CD14-positive monocyte (primary cell): ENCODE measurements around the gene LYPD1. TPM values are rescaled to one million over a fixed set of nuclear protein-coding genes. Genes with fewer than 3 reads are reported as not detected.

Experiments
- DNase-seq, 3 donors: peaks; one replicate each; pipeline ENCODE4 v3.0.0-alpha.2; 2011 to 2022
- H2AFZ ChIP-seq: 2 replicates; pipeline ENCODE4 v1.6.0; 2012; ENCODE audit warnings: mild to moderate bottlenecking, low read depth, low read length, inconsistent platforms; ENCODE audit not compliant: insufficient read depth, poor library complexity, severe bottlenecking
- H3K27ac ChIP-seq, 2 donors: 1 replicate in 1 of 2; 2 replicates in 1 of 2; pipeline ENCODE4 v1.5.1; 2012 to 2013; ENCODE audit warnings: low read length in 2 of 2, control low read depth in 1 of 2, inconsistent platforms in 1 of 2, low read depth in 1 of 2, mild to moderate bottlenecking in 1 of 2
- H3K27me3 ChIP-seq, 2 donors: one replicate each; pipeline versions ENCODE4 v1.6.0 to v1.6.1; 2011 to 2013; ENCODE audit warnings: low read length in 2 of 2; ENCODE audit not compliant: control insufficient read depth in 2 of 2, insufficient read depth in 2 of 2
- H3K36me3 ChIP-seq, 2 donors: replicated peaks in 1 of 2; 1 replicate in 1 of 2; 2 replicates in 1 of 2; pipeline versions ENCODE4 v1.5.1 to v1.6.1; 2012 to 2013; ENCODE audit warnings: low read length in 2 of 2, control low read depth in 1 of 2, inconsistent platforms in 1 of 2, mild to moderate bottlenecking in 1 of 2; ENCODE audit not compliant: insufficient read depth in 2 of 2, control insufficient read depth in 1 of 2
- H3K4me1 ChIP-seq, 2 donors: 1 replicate in 1 of 2; 2 replicates in 1 of 2; pipeline versions ENCODE4 v1.5.1 to v1.6.1; 2012 to 2013; ENCODE audit warnings: low read length in 2 of 2, control low read depth in 1 of 2, inconsistent platforms in 1 of 2, mild to moderate bottlenecking in 1 of 2, moderate library complexity in 1 of 2; ENCODE audit not compliant: insufficient read depth in 2 of 2, control insufficient read depth in 1 of 2
- H3K4me2 ChIP-seq: replicated peaks from 2 replicates; pipeline ENCODE3; 2012; ENCODE audit warnings: low read length, moderate library complexity, mild to moderate bottlenecking; ENCODE audit not compliant: poor library complexity, severe bottlenecking; ENCODE audit errors: extremely low read depth
- H3K4me3 ChIP-seq, 3 experiments: fragments of 200-600 bp in 1 of 3; sonication (generic) in 1 of 3; replicated peaks in 1 of 3; 1 replicate in 2 of 3; 2 replicates in 1 of 3; pipeline ENCODE4 v1.5.1; 2011 to 2013; ENCODE audit warnings: low read length in 3 of 3, mild to moderate bottlenecking in 3 of 3, control low read depth in 2 of 3, low read depth in 2 of 3, inconsistent platforms in 1 of 3, moderate library complexity in 1 of 3
- H3K79me2 ChIP-seq: 2 replicates; pipeline ENCODE4 v1.6.0; 2012; ENCODE audit warnings: mild to moderate bottlenecking, control low read depth, inconsistent platforms, low read length, moderate library complexity; ENCODE audit not compliant: insufficient read depth
- H3K9ac ChIP-seq: 2 replicates; pipeline ENCODE4 v1.6.0; 2017; ENCODE audit warnings: low read length, mild to moderate bottlenecking; ENCODE audit not compliant: insufficient read depth, poor library complexity, severe bottlenecking
- H3K9me3 ChIP-seq, 2 donors: replicated peaks in 1 of 2; 1 replicate in 1 of 2; 2 replicates in 1 of 2; pipeline versions ENCODE4 v1.5.1 to v1.6.1; 2012 to 2013; ENCODE audit warnings: low read length in 2 of 2, control low read depth in 1 of 2; ENCODE audit not compliant: control insufficient read depth in 1 of 2, insufficient read depth in 1 of 2
- H4K20me1 ChIP-seq: 2 replicates; pipeline ENCODE4 v1.6.0; 2012; ENCODE audit warnings: mild to moderate bottlenecking, low read length, control low read depth, moderate library complexity; ENCODE audit not compliant: insufficient read depth
- H3K27ac Mint-ChIP-seq, 7 donors: one replicate each; pipeline ENCODE4 v1.8.0; 2020; ENCODE audit warnings: mild to moderate bottlenecking in 7 of 7, mixed read lengths in 7 of 7, moderate library complexity in 6 of 7, inconsistent platforms in 2 of 7
- H3K27me3 Mint-ChIP-seq, 3 donors: one replicate each; pipeline ENCODE4 v1.8.0; 2021 to 2022; ENCODE audit warnings: low read depth in 3 of 3, mild to moderate bottlenecking in 3 of 3, mixed read lengths in 3 of 3, moderate library complexity in 3 of 3, inconsistent platforms in 1 of 3
- H3K36me3 Mint-ChIP-seq, 2 donors: one replicate each; pipeline ENCODE4 v1.8.0; 2020; ENCODE audit warnings: mixed read lengths in 2 of 2, inconsistent platforms in 1 of 2, mild to moderate bottlenecking in 1 of 2
- H3K4me1 Mint-ChIP-seq: one replicate; pipeline ENCODE4 v1.8.0; 2020; ENCODE audit warnings: mild to moderate bottlenecking, mixed read lengths
- H3K4me3 Mint-ChIP-seq, 2 donors: one replicate each; pipeline ENCODE4 v1.8.0; 2020; ENCODE audit warnings: mild to moderate bottlenecking in 2 of 2, mixed read lengths in 2 of 2, moderate library complexity in 1 of 2
- H3K9me3 Mint-ChIP-seq, 7 donors: one replicate each; pipeline ENCODE4 v1.8.0; 2020 to 2022; ENCODE audit warnings: mixed read lengths in 7 of 7, mild to moderate bottlenecking in 6 of 7, moderate library complexity in 6 of 7, inconsistent platforms in 2 of 7
- CTCF ChIP-seq: fragments of 200-600 bp; IDR thresholded peaks from one replicate; pipeline ENCODE4 v1.8.0; 2022; ENCODE audit warnings: antibody characterized with exemption, mild to moderate bottlenecking
- WGBS: methylation state at CpG from one replicate; pipeline ENCODE4 v1.1.5; 2013; ENCODE audit warnings: missing lambda C conversion rate; ENCODE audit not compliant: insufficient coverage; 5-methylcytosine and 5-hydroxymethylcytosine counted together
- intact Hi-C, 2 donors: fragments of 100-400 bp; cut with micrococcal nuclease; formaldehyde crosslinking; loops; one replicate each; pipeline versions ENCODE4 v1.15.0 to v1.15.1; 2023
- polyA plus RNA-seq, 3 donors: library from polyadenylated mRNA; depleted of rRNA in 1 of 3; unstranded in 2 of 3; stranded (reverse) in 1 of 3; fragments of 300-500 nt in 2 of 3; fragments of >200 nt in 1 of 3; fragmentation: Illumina TruSeq in 2 of 3; gene quantifications; 1 replicate in 2 of 3; 2 replicates in 1 of 3; pipeline ENCODE4 v1.2.3, GENCODE V29; 2012 to 2021

Gene LYPD1
- polyA plus RNA-seq, 3 donors: not detected

- no peak for DNase-seq
- Histone ChIP-seq H3K79me2 (no peaks in the 10 kb centered on the region), H3K9me3 (peaks cover 0 to 15% of the 10 kb centered on the region in 2 donors), H3K36me3 (no peaks in the 10 kb centered on the region), H3K4me3 (no peak overlapping the region), H3K9ac (no peak overlapping the region), H3K4me2 (no peak overlapping the region), H4K20me1 (no peaks in the 10 kb centered on the region), H3K27me3 (peaks cover 66 to 87% of the 10 kb centered on the region in 2 donors), H2AFZ (no peak overlapping the region), H3K4me1 (no peaks in the 10 kb centered on the region), H3K27ac (no peak overlapping the region)
- peaks cover 58 to 71% (median 63%) of the 10 kb centered on the region in 3 donors for H3K27me3 Mint-ChIP-seq
- H3K27ac Mint-ChIP-seq: no peak overlapping the region
- peaks cover 0 to 12% (median 5%) of the 10 kb centered on the region in 7 donors for H3K9me3 Mint-ChIP-seq
- TF ChIP-seq CTCF: no peak
- WGBS: 1% methylated on average over 78 of the region's 80 CpGs
- H3K4me1 Mint-ChIP-seq: no peaks in the 10 kb centered on the region
- H3K36me3 Mint-ChIP-seq: peaks cover 0 to 5% of the 10 kb centered on the region in 2 donors
- intact Hi-C loops: no loop called here
- peak overlapping the region in 1 of 2 donors; percentile 60 for H3K4me3 Mint-ChIP-seq
Observed at GRCh38 chr2:132668987-132669907, 758 bp downstream of the LYPD1 start.

DNA sequence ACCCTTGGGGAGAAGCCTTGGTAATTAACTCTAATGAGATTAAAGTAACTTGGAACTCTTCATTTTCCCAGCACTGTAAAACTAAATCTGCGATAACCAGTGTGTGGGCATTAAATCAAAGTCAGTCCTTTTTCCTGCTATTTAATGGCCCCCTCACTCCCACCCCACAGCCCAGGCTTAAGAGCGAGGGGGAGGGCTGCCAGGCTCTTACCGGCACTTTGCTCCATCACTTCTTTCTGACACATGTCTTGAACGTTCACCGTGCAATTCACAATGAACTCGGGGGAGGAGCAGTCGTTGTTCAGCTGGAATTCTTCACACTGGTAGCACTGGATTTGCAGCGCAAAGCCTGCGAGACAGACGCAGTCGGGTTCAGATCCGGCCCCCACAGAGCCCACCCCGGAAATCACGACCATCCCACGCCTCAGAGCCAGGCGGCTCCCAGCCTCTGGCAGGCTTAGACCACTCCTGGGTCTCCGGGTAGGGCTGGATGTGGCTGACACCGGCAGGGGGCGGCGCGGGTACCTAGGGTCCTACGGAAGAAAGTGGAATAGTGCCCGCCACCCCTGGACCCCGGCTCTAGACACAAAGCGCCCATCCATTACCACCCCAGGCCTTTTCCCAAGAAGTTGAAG is 1.7 kb downstream of the LYPD1 start:
- no peaks in the 10 kb centered on the region for H3K4me1 ChIP-seq
- intact Hi-C loops: no loop called here
- H3K36me3 ChIP-seq: no peaks in the 10 kb centered on the region
- H4K20me1 ChIP-seq: no peaks in the 10 kb centered on the region
- peaks cover 0 to 15% of the 10 kb centered on the region in 2 donors for H3K9me3 ChIP-seq
- 4% methylated on average over 19 of the region's 25 CpGs for WGBS
- H3K27me3 Mint-ChIP-seq: peaks cover 58 to 70% (median 63%) of the 10 kb centered on the region in 3 donors
- H3K4me3 ChIP-seq: no peak overlapping the region
- peaks cover 62 to 79% of the 10 kb centered on the region in 2 donors for H3K27me3 ChIP-seq
- no peak overlapping the region for H3K4me2 ChIP-seq
- H3K27ac ChIP-seq: no peak overlapping the region
- H2AFZ ChIP-seq: no peak overlapping the region
- no peaks in the 10 kb centered on the region for H3K4me1 Mint-ChIP-seq
- no peak for TF ChIP-seq CTCF
- peaks cover 0 to 12% (median 5%) of the 10 kb centered on the region in 7 donors for H3K9me3 Mint-ChIP-seq
- H3K4me3 Mint-ChIP-seq: peak overlapping the region in 1 of 2 donors; percentile 70
- H3K9ac ChIP-seq: no peak overlapping the region
- H3K27ac Mint-ChIP-seq: no peak overlapping the region
- peaks cover 0 to 5% of the 10 kb centered on the region in 2 donors for H3K36me3 Mint-ChIP-seq
- H3K79me2 ChIP-seq: no peaks in the 10 kb centered on the region
- DNase-seq: no peak
